GM23338 (cell line): ENCODE data around the gene NLGN3. TPM values are rescaled to one million over a fixed set of nuclear protein-coding genes. Genes with fewer than 3 reads are reported as not detected.

Experiments
- ATAC-seq: fragments of 200-7000 bp; cut with Tn5 transposase; 3 replicates; pipeline ENCODE4 v1.9.1; 2020
- DNase-seq: peaks from one replicate; pipeline ENCODE4 v3.0.0-alpha.2; 2015; ENCODE audit warnings: low spot score
- H2AFZ ChIP-seq: fragments of 200-600 bp; sonication (generic); 2 replicates; pipeline ENCODE4 v1.8.0; 2016; ENCODE audit warnings: antibody characterized with exemption, mild to moderate bottlenecking, moderate library complexity
- H3F3A ChIP-seq: fragments of 200-600 bp; sonication (generic); replicated peaks from 2 replicates; pipeline ENCODE4 v1.8.0; 2017; ENCODE audit warnings: antibody characterized with exemption, mixed run types, low read depth
- H3K27ac ChIP-seq: fragments of 200-600 bp; sonication (generic); 2 replicates; pipeline ENCODE4 v1.6.1; 2016; ENCODE audit warnings: low read depth
- H3K27me3 ChIP-seq: fragments of 200-600 bp; sonication (generic); 2 replicates; pipeline ENCODE4 v1.8.0; 2016; ENCODE audit warnings: mild to moderate bottlenecking, mixed run types, moderate library complexity; ENCODE audit not compliant: insufficient read depth
- H3K36me3 ChIP-seq: fragments of 200-600 bp; sonication (generic); 2 replicates; pipeline ENCODE4 v1.8.0; 2016; ENCODE audit warnings: mild to moderate bottlenecking; ENCODE audit not compliant: insufficient read depth
- H3K4me1 ChIP-seq: fragments of 200-600 bp; sonication (generic); 2 replicates; pipeline ENCODE4 v1.8.0; 2016; ENCODE audit warnings: mild to moderate bottlenecking, moderate library complexity; ENCODE audit not compliant: insufficient read depth
- H3K4me2 ChIP-seq: fragments of 200-600 bp; sonication (generic); 2 replicates; pipeline ENCODE4 v1.7.1; 2017; ENCODE audit warnings: mixed run types
- H3K4me3 ChIP-seq: fragments of 200-600 bp; sonication (generic); 2 replicates; pipeline ENCODE4 v1.6.1; 2016; ENCODE audit warnings: mixed run types
- H3K79me2 ChIP-seq: fragments of 200-600 bp; sonication (generic); replicated peaks from 2 replicates; pipeline ENCODE4 v1.8.0; 2017; ENCODE audit warnings: mild to moderate bottlenecking; ENCODE audit not compliant: insufficient read depth
- H3K9me2 ChIP-seq: fragments of 200-600 bp; sonication (generic); 2 replicates; pipeline ENCODE4 v1.8.0; 2017; ENCODE audit not compliant: insufficient read depth
- H4K20me1 ChIP-seq: fragments of 200-600 bp; sonication (generic); replicated peaks from 2 replicates; pipeline ENCODE4 v1.8.0; 2017; ENCODE audit warnings: mild to moderate bottlenecking; ENCODE audit not compliant: insufficient read depth
- H3K27ac Mint-ChIP-seq: 2 replicates; pipeline ENCODE4 v1.8.0; 2020; ENCODE audit warnings: inconsistent platforms, mild to moderate bottlenecking, moderate library complexity, mixed read lengths
- H3K27me3 Mint-ChIP-seq: 3 replicates; pipeline ENCODE4 v1.8.0; 2022; ENCODE audit warnings: low read depth, mild to moderate bottlenecking, moderate library complexity, mixed read lengths, inconsistent platforms; ENCODE audit not compliant: insufficient read depth, poor library complexity
- H3K36me3 Mint-ChIP-seq: 3 replicates; pipeline ENCODE4 v1.8.0; 2021; ENCODE audit warnings: low read depth, mild to moderate bottlenecking, inconsistent platforms, moderate library complexity, mixed read lengths
- H3K4me1 Mint-ChIP-seq: 3 replicates; pipeline ENCODE4 v1.8.0; 2020; ENCODE audit warnings: mild to moderate bottlenecking, inconsistent platforms, mixed read lengths
- H3K4me3 Mint-ChIP-seq: 3 replicates; pipeline ENCODE4 v1.8.0; 2021; ENCODE audit warnings: moderate library complexity, mild to moderate bottlenecking, inconsistent platforms, mixed read lengths
- H3K9me3 Mint-ChIP-seq: 3 replicates; pipeline ENCODE4 v1.8.0; 2020; ENCODE audit warnings: moderate library complexity, mild to moderate bottlenecking, inconsistent platforms, mixed read lengths
- CREB1 ChIP-seq: fragments of 250-450 bp; sonication (Bioruptor Pico); IDR thresholded peaks from 2 replicates; pipeline ENCODE4 v1.5.0; 2020; ENCODE audit warnings: low read depth, mild to moderate bottlenecking, moderate library complexity
- CTCF ChIP-seq, 2 experiments: fragments of 200-600 bp in 1 of 2; sonication (generic) in 1 of 2; conservative IDR thresholded peaks; 2 replicates each; pipeline versions ENCODE4 v1.5.1 to v1.6.1; 2016 to 2017; ENCODE audit warnings: antibody characterized with exemption in 2 of 2, low read depth in 2 of 2, mild to moderate bottlenecking in 2 of 2, moderate library complexity in 1 of 2
- ETS1 ChIP-seq: IDR thresholded peaks from 2 replicates; pipeline ENCODE4 v1.6.1; 2016; ENCODE audit warnings: antibody characterized with exemption
- EZH2 ChIP-seq: fragments of 200-600 bp; sonication (generic); IDR thresholded peaks from one replicate; pipeline ENCODE4 v1.8.0; 2017; ENCODE audit warnings: antibody characterized with exemption, mild to moderate bottlenecking, low read depth; ENCODE audit not compliant: unreplicated experiment
- EZH2phosphoT487 ChIP-seq: fragments of 200-600 bp; sonication (generic); IDR thresholded peaks from one replicate; pipeline ENCODE4 v1.8.1; 2018; ENCODE audit warnings: antibody characterized with exemption; ENCODE audit not compliant: unreplicated experiment
- JUNB ChIP-seq: IDR thresholded peaks from one replicate; pipeline ENCODE4 v1.6.1; 2016; ENCODE audit warnings: antibody characterized with exemption; ENCODE audit not compliant: unreplicated experiment
- NANOG ChIP-seq: IDR thresholded peaks from 2 replicates; pipeline ENCODE4 v1.6.1; 2016; ENCODE audit warnings: antibody characterized with exemption, borderline replicate concordance
- POLR2AphosphoS5 ChIP-seq: IDR thresholded peaks from 2 replicates; pipeline ENCODE4 v1.6.1; 2016; ENCODE audit warnings: antibody characterized with exemption, low read depth
- STAT1 ChIP-seq: IDR thresholded peaks from one replicate; pipeline ENCODE4 v1.6.1; 2016; ENCODE audit warnings: antibody characterized with exemption; ENCODE audit not compliant: unreplicated experiment
- ZNF114 ChIP-seq: fragments of 250-450 bp; sonication (Bioruptor Pico); IDR thresholded peaks from 2 replicates; pipeline ENCODE4 v1.5.0; 2020; ENCODE audit warnings: mild to moderate bottlenecking, moderate library complexity
- ZNF331 ChIP-seq: fragments of 250-450 bp; sonication (Bioruptor Pico); IDR thresholded peaks from 2 replicates; pipeline ENCODE4 v1.5.0; 2020; ENCODE audit warnings: low read depth, mild to moderate bottlenecking, moderate library complexity
- ZNF462 ChIP-seq: fragments of 250-450 bp; sonication (Bioruptor Pico); IDR thresholded peaks from 2 replicates; pipeline ENCODE4 v1.5.0; 2020; ENCODE audit warnings: mild to moderate bottlenecking, moderate library complexity
- polyA plus RNA-seq: library from polyadenylated mRNA; unstranded; fragments of >200 nt; fragmentation: Nextera tagmentation; extraction: Ambion mirVana; gene quantifications from 2 replicates; pipeline ENCODE4 v1.2.1, GENCODE V29; 2016
- total RNA-seq: library from RNA; depleted of rRNA; stranded (reverse); fragments of >200 nt; shearing (Covaris generic); gene quantifications from 2 replicates; pipeline ENCODE4 v1.2.3, GENCODE V29; 2014
- TF ChIP-seq, protein P1 (sequence below): IDR thresholded peaks from one replicate; pipeline ENCODE4 v1.6.1; 2018; ENCODE audit warnings: antibody characterized with exemption; ENCODE audit not compliant: unreplicated experiment

NLGN3 gene
- total and polyA plus RNA-seq, 2 experiments from 2014 or later, result 4.5 to 17.2 TPM

GRCh38 chrX:71167031-71167781, 22.6 kb downstream of the NLGN3 start:
- H2AFZ ChIP-seq, result no peak overlapping the region
- H4K20me1 ChIP-seq, result no peaks in the 10 kb centered on the region
- no peak overlapping the region for H3K4me3 ChIP-seq
- no peaks in the 10 kb centered on the region for H3K4me1 ChIP-seq
- Mint-ChIP-seq H3K9me3 (no peaks in the 10 kb centered on the region), H3K27ac (no peak overlapping the region), H3K4me3 (no peak overlapping the region), H3K4me1 (peaks cover 31% of the 10 kb centered on the region), H3K36me3 (peaks cover 9% of the 10 kb centered on the region; the same call in 2 of the 3 replicates), H3K27me3 (peaks cover 15% of the 10 kb centered on the region)
- no peak overlapping the region for H3K4me2 ChIP-seq
- no peak overlapping the region for H3K27ac ChIP-seq
- DNase-seq (no peak), ATAC-seq (no peak)
- no peaks in the 10 kb centered on the region for H3F3A ChIP-seq
- TF ChIP-seq POLR2AphosphoS5 (no peak), ETS1 (no peak), ZNF331 (CRISPR knock-in tag) (no peak), EZH2phosphoT487 (no peak), CREB1 (CRISPR knock-in tag) (no peak), CTCF (conservative IDR thresholded peaks at IDR 0.05; ENCODE audit: low read depth in 2 of 2) (no peak), STAT1 (no peak), JUNB (no peak), ZNF462 (no peak), ZNF114 (no peak), NANOG (no peak), EZH2 (no peak)
- TF ChIP-seq, protein P1, sequence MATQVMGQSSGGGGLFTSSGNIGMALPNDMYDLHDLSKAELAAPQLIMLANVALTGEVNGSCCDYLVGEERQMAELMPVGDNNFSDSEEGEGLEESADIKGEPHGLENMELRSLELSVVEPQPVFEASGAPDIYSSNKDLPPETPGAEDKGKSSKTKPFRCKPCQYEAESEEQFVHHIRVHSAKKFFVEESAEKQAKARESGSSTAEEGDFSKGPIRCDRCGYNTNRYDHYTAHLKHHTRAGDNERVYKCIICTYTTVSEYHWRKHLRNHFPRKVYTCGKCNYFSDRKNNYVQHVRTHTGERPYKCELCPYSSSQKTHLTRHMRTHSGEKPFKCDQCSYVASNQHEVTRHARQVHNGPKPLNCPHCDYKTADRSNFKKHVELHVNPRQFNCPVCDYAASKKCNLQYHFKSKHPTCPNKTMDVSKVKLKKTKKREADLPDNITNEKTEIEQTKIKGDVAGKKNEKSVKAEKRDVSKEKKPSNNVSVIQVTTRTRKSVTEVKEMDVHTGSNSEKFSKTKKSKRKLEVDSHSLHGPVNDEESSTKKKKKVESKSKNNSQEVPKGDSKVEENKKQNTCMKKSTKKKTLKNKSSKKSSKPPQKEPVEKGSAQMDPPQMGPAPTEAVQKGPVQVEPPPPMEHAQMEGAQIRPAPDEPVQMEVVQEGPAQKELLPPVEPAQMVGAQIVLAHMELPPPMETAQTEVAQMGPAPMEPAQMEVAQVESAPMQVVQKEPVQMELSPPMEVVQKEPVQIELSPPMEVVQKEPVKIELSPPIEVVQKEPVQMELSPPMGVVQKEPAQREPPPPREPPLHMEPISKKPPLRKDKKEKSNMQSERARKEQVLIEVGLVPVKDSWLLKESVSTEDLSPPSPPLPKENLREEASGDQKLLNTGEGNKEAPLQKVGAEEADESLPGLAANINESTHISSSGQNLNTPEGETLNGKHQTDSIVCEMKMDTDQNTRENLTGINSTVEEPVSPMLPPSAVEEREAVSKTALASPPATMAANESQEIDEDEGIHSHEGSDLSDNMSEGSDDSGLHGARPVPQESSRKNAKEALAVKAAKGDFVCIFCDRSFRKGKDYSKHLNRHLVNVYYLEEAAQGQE, result no peak
- H3K36me3 ChIP-seq, result no peaks in the 10 kb centered on the region
- no peaks in the 10 kb centered on the region for H3K9me2 ChIP-seq
- no peaks in the 10 kb centered on the region for H3K27me3 ChIP-seq
- no peaks in the 10 kb centered on the region for H3K79me2 ChIP-seq
